ENCODE measurements around the gene CSHL1. TPM values are rescaled to one million over a fixed set of nuclear protein-coding genes. Genes with fewer than 3 reads are reported as not detected.
"Not testable (repeated sequence)": the region's sequence is repeated elsewhere in the genome, so short reads cannot be mapped to it uniquely, and the experiment has no call there.

Gene CSHL1
- total and polyA plus RNA-seq, 2 experiments from 2014 or later: 0.44 TPM; not detected in 1

DNA sequence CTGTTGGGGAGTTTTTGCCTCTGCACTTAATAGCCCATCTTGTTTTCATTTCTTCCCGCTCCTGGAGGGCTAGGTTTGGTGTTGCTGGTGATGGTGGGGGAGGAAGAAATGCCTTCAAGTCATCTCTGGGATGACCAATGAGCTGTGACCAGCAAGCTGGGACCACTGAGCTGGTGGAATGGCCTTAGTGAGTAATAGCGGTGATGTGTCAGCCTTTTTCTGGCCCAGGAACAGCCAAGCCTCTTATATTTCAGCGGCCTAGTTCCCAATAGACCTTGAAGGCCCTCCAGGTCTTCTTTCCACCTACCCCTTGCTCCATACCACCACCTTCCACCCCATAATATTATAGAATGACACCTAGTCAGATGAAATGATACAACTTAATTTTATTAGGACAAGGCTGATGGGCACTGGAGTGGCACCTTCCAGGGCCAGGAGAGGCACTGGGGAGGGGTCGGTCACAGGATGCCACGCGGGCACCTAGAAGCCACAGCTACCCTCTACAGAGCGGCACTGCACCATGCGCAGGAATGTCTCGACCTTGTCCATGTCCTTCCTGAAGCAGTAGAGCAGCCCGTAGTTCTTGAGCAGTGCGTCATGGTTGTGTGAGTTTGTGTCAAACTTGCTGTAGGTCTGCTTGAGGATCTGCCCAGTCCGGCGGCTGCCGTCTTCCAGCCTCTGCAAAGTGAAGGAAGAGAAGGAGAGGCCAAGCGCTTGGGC, 39.3 kb downstream of the CSHL1 start:
- not testable (repeated sequence) for H3K4me3 Mint-ChIP-seq; DNase-seq (ENCODE audit: low spot score); H3K27me3 Mint-ChIP-seq (ENCODE audit: insufficient read depth, low read depth, poor library complexity); H3K27me3 ChIP-seq (ENCODE audit: insufficient read depth); H3K4me1 Mint-ChIP-seq; H3K9me2 ChIP-seq (ENCODE audit: insufficient read depth); H3K4me1 ChIP-seq (ENCODE audit: insufficient read depth); H3K27ac ChIP-seq (ENCODE audit: low read depth); H4K20me1 ChIP-seq (replicated peaks; ENCODE audit: insufficient read depth); H3K9me3 Mint-ChIP-seq; H2AFZ ChIP-seq; H3K36me3 Mint-ChIP-seq (ENCODE audit: low read depth); H3K36me3 ChIP-seq (ENCODE audit: insufficient read depth); H3K79me2 ChIP-seq (replicated peaks; ENCODE audit: insufficient read depth); H3K27ac Mint-ChIP-seq; H3F3A ChIP-seq (replicated peaks; ENCODE audit: low read depth); H3K4me3 ChIP-seq; ATAC-seq; H3K4me2 ChIP-seq

DNA sequence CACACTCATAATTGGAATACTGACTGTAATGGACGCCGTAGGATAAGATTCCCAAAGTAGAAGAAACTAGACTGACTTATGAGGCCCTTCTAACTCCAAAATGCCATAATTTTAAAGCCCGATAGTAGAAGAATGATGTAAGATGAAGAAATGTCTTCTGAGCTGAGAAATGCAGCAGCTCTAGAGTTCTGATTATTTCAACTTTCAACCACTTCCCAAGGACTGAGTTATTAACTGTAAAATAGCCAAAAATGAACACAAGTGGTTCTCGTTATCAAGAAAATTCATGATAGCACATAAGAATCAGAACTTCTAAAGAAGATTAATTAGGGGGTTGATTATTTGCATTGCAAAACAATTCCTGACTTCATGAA, 40.8 kb downstream of the CSHL1 start:
- not testable (repeated sequence) for ATAC-seq; H3K27ac ChIP-seq (ENCODE audit: low read depth); H3K4me3 ChIP-seq; H3K4me3 Mint-ChIP-seq; DNase-seq (ENCODE audit: low spot score); H3K79me2 ChIP-seq (replicated peaks; ENCODE audit: insufficient read depth); H3K27ac Mint-ChIP-seq; H3K4me2 ChIP-seq; H3K27me3 ChIP-seq (ENCODE audit: insufficient read depth); H3K27me3 Mint-ChIP-seq (ENCODE audit: insufficient read depth, low read depth, poor library complexity); H2AFZ ChIP-seq; H3F3A ChIP-seq (replicated peaks; ENCODE audit: low read depth); H3K9me3 Mint-ChIP-seq; H3K9me2 ChIP-seq (ENCODE audit: insufficient read depth); H3K36me3 Mint-ChIP-seq (ENCODE audit: low read depth); H3K4me1 ChIP-seq (ENCODE audit: insufficient read depth); H4K20me1 ChIP-seq (replicated peaks; ENCODE audit: insufficient read depth); H3K36me3 ChIP-seq (ENCODE audit: insufficient read depth)
- peaks cover 13% of the 10 kb centered on the region for H3K4me1 Mint-ChIP-seq

DNA sequence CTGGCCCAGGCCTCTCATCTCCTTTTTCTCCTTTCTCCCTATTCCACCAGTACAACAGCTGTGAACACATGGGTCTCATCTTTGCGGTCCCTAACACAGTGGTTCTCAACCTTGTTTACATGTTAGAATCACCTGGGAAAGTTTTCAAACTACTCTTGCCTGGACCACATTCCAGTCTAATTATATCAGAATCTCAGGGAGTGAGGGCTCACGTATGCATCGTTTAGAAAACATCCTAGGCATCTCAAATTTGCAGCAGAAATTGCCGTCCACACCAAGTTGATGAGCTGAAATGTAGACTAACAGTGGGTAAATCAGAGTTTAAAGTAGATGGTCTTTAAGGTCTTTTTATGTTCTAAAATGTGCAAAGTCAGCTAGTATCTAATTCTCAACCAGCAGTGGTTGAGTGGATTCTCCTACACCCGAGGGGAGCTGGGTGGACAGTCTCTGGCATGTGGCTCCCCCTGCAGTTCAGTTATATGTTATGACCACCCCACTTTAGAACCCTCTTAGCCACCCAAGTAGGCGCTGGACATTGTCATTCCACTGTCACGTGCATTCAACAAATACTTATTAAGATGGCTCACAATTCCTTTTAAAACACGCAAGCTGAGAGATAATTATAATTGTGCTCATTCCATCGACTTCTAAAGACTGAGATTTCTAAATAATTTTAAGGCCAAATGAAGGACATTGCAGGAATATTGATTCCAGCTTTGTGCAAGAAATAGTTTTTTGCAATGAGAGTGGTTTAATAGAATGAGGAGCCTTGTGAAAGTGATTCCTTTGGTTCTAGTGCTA, 41.4 kb downstream of the CSHL1 start:
- not testable (repeated sequence) for H3K4me3 Mint-ChIP-seq; H4K20me1 ChIP-seq (replicated peaks; ENCODE audit: insufficient read depth); H3K9me2 ChIP-seq (ENCODE audit: insufficient read depth); H3K27ac ChIP-seq (ENCODE audit: low read depth); H2AFZ ChIP-seq; H3K36me3 ChIP-seq (ENCODE audit: insufficient read depth); H3K79me2 ChIP-seq (replicated peaks; ENCODE audit: insufficient read depth); H3K27ac Mint-ChIP-seq; H3K4me2 ChIP-seq; H3K4me1 ChIP-seq (ENCODE audit: insufficient read depth); H3F3A ChIP-seq (replicated peaks; ENCODE audit: low read depth); H3K27me3 Mint-ChIP-seq (ENCODE audit: insufficient read depth, low read depth, poor library complexity); H3K9me3 Mint-ChIP-seq; H3K4me3 ChIP-seq; H3K27me3 ChIP-seq (ENCODE audit: insufficient read depth); H3K36me3 Mint-ChIP-seq (ENCODE audit: low read depth)
- peaks cover 13% of the 10 kb centered on the region; the same call in 2 of the 3 replicates for H3K4me1 Mint-ChIP-seq
- DNase-seq (ENCODE audit: low spot score): peak; percentile 28
- peak; percentile 31 for ATAC-seq
- TF ChIP-seq, protein P1, sequence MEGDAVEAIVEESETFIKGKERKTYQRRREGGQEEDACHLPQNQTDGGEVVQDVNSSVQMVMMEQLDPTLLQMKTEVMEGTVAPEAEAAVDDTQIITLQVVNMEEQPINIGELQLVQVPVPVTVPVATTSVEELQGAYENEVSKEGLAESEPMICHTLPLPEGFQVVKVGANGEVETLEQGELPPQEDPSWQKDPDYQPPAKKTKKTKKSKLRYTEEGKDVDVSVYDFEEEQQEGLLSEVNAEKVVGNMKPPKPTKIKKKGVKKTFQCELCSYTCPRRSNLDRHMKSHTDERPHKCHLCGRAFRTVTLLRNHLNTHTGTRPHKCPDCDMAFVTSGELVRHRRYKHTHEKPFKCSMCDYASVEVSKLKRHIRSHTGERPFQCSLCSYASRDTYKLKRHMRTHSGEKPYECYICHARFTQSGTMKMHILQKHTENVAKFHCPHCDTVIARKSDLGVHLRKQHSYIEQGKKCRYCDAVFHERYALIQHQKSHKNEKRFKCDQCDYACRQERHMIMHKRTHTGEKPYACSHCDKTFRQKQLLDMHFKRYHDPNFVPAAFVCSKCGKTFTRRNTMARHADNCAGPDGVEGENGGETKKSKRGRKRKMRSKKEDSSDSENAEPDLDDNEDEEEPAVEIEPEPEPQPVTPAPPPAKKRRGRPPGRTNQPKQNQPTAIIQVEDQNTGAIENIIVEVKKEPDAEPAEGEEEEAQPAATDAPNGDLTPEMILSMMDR (conservative IDR thresholded peaks at IDR 0.05; ENCODE audit: low read depth in 2 of 2): peak; percentile 37 to 43
